Measurements from ENCODE around the gene OR2T27.

DNA sequence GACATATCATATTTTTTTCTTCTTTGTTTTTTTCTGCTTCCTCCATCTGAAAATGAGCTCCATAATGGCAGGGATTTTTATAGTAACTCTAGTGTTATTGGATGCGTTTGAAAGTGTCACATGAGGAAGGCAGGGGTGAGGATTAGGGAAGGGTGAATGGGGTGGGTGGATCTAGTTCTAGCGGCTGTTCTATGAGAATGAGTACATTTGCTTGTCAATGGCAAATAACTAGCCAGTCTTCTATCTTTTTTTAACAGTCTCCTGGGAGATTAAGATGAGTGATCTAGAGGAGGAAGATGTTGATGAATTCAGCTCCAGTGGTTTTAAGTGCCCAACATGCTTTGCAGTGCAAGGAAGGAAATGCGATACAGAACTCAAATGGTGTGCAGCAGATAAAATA lies 41.4 kb upstream of the OR2T27 start:
- TF ChIP-seq, protein P1, sequence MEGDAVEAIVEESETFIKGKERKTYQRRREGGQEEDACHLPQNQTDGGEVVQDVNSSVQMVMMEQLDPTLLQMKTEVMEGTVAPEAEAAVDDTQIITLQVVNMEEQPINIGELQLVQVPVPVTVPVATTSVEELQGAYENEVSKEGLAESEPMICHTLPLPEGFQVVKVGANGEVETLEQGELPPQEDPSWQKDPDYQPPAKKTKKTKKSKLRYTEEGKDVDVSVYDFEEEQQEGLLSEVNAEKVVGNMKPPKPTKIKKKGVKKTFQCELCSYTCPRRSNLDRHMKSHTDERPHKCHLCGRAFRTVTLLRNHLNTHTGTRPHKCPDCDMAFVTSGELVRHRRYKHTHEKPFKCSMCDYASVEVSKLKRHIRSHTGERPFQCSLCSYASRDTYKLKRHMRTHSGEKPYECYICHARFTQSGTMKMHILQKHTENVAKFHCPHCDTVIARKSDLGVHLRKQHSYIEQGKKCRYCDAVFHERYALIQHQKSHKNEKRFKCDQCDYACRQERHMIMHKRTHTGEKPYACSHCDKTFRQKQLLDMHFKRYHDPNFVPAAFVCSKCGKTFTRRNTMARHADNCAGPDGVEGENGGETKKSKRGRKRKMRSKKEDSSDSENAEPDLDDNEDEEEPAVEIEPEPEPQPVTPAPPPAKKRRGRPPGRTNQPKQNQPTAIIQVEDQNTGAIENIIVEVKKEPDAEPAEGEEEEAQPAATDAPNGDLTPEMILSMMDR (IDR thresholded peaks at IDR 0.05; ENCODE audit: insufficient read depth, low read depth, low read length): no peak
- no peak for TF ChIP-seq EZH2 (IDR thresholded peaks at IDR 0.05; ENCODE audit: insufficient read depth, low read length)
